Endothelial cell of umbilical vein (primary cell): ENCODE results near the gene ACBD3. TPM values are rescaled to one million over a fixed set of nuclear protein-coding genes. Genes with fewer than 3 reads are reported as not detected.
A peak's percentile ranks its signal among the peaks of the same experiment; 100 is the strongest.

Experiments
- BruUV-seq: library from RNA; stranded (reverse); fragments of 400-500 nt; replicated peaks from 2 replicates; lab custom pipeline; 2021; lab: Mats Ljungman, UMichigan
- CTCF ChIA-PET: fragments of 300-600, 350-600 bp; sonication (Branson Sonifier 250); formaldehyde crosslinking; loops from one replicate; lab custom pipeline; 2021; ENCODE audit warnings: antibody characterized with exemption, inconsistent platforms; lab: Charles Lee
- POLR2A ChIA-PET: fragments of 300-600, 350-600 bp; sonication (Branson Sonifier 250); formaldehyde crosslinking; loops from one replicate; lab custom pipeline; 2021; ENCODE audit warnings: antibody characterized with exemption, inconsistent platforms; lab: Charles Lee
- DNase-seq: peaks from one replicate; pipeline ENCODE4 v3.0.0-alpha.2; 2011; ENCODE audit warnings: low read depth, low spot score
- FAIRE-seq: peaks from 2 replicates; lab custom pipeline; 2011; peaks lifted over from hg19 to GRCh38; lab: Jason Lieb, UNC
- H2AFZ ChIP-seq: 2 replicates; pipeline ENCODE4 v1.6.0; 2012; ENCODE audit warnings: low read depth, low read length, control low read depth, inconsistent platforms
- H3K27ac ChIP-seq: 2 replicates; pipeline ENCODE4 v1.5.1; 2011; ENCODE audit warnings: low read depth, mild to moderate bottlenecking, control low read depth, low read length, moderate library complexity; ENCODE audit not compliant: insufficient read depth
- H3K27me3 ChIP-seq, 2 experiments: 2 replicates each; pipeline versions ENCODE4 v1.6.0 to v1.6.1; 2011; ENCODE audit warnings: low read length in 2 of 2, mixed read lengths in 1 of 2; ENCODE audit not compliant: control insufficient read depth in 2 of 2, insufficient read depth in 2 of 2
- H3K36me3 ChIP-seq, 2 experiments: 2 replicates in 1 of 2; 3 replicates in 1 of 2; pipeline ENCODE4 v1.5.1; 2011; ENCODE audit warnings: low read length in 2 of 2, mild to moderate bottlenecking in 1 of 2, moderate library complexity in 1 of 2; ENCODE audit not compliant: control insufficient read depth in 2 of 2, insufficient read depth in 2 of 2; ENCODE audit errors: extremely low read depth in 1 of 2
- H3K4me1 ChIP-seq: 3 replicates; pipeline ENCODE4 v1.5.1; 2011; ENCODE audit warnings: mild to moderate bottlenecking, low read length; ENCODE audit not compliant: control insufficient read depth, insufficient read depth; ENCODE audit errors: extremely low read depth
- H3K4me2 ChIP-seq: 2 replicates; pipeline ENCODE4 v1.6.1; 2011; ENCODE audit warnings: low read length, control low read depth, mixed read lengths; ENCODE audit not compliant: insufficient read depth
- H3K4me3 ChIP-seq, 3 experiments: fragments of 200-600 bp in 1 of 3; sonication (generic), shearing (Covaris generic) in 1 of 3; replicated peaks in 1 of 3; 2 replicates each; pipeline ENCODE4 v1.5.1; 2011 to 2016; ENCODE audit warnings: control low read depth in 3 of 3, low read length in 3 of 3, mild to moderate bottlenecking in 2 of 3, inconsistent platforms in 1 of 3, low read depth in 1 of 3, moderate library complexity in 1 of 3; ENCODE audit not compliant: insufficient read depth in 1 of 3
- H3K79me2 ChIP-seq: 2 replicates; pipeline ENCODE4 v1.6.0; 2012; ENCODE audit warnings: low read length, inconsistent platforms; ENCODE audit not compliant: control insufficient read depth, insufficient read depth
- H3K9ac ChIP-seq: replicated peaks from 2 replicates; pipeline ENCODE3; 2011; ENCODE audit warnings: low read length, control low read depth; ENCODE audit not compliant: insufficient read depth; ENCODE audit errors: extremely low read depth
- H3K9me1 ChIP-seq: replicated peaks from 3 replicates; pipeline ENCODE4 v1.6.0; 2011; ENCODE audit warnings: mild to moderate bottlenecking, low read length; ENCODE audit not compliant: control insufficient read depth, insufficient read depth; ENCODE audit errors: extremely low read depth
- H3K9me3 ChIP-seq: replicated peaks from 2 replicates; pipeline ENCODE4 v1.5.1; 2012; ENCODE audit warnings: low read length, inconsistent platforms; ENCODE audit not compliant: control insufficient read depth, insufficient read depth
- H4K20me1 ChIP-seq: replicated peaks from 2 replicates; pipeline ENCODE3; 2011; ENCODE audit warnings: mild to moderate bottlenecking, low read length; ENCODE audit not compliant: control insufficient read depth, insufficient read depth; ENCODE audit errors: extremely low read depth
- CTCF ChIP-seq, 2 donors: IDR thresholded peaks; 1 replicate in 1 of 2; 2 replicates in 1 of 2; pipeline ENCODE4 v1.5.1; 2011; ENCODE audit warnings: low read length in 2 of 2, mild to moderate bottlenecking in 2 of 2, moderate library complexity in 2 of 2, control low read depth in 1 of 2, inconsistent platforms in 1 of 2, low read depth in 1 of 2; ENCODE audit not compliant: insufficient read depth in 1 of 2; ENCODE audit errors: extremely low read depth in 1 of 2
- EZH2 ChIP-seq: IDR thresholded peaks from 2 replicates; pipeline ENCODE4 v1.6.1; 2012; ENCODE audit warnings: borderline replicate concordance, low read depth, mild to moderate bottlenecking, moderate library complexity, low read length, inconsistent platforms; ENCODE audit not compliant: severe bottlenecking
- GATA2 ChIP-seq: IDR thresholded peaks from 2 replicates; pipeline ENCODE4 v1.7.0; 2011; ENCODE audit warnings: low read depth, mild to moderate bottlenecking, moderate library complexity, mixed read lengths, low read length; ENCODE audit not compliant: insufficient read length, insufficient read depth
- JUN ChIP-seq: IDR thresholded peaks from 2 replicates; pipeline ENCODE4 v1.6.1; 2011; ENCODE audit warnings: borderline replicate concordance, low read depth; ENCODE audit not compliant: insufficient read length, insufficient read depth
- MAX ChIP-seq: IDR thresholded peaks from 2 replicates; pipeline ENCODE4 v1.6.1; 2011; ENCODE audit not compliant: insufficient read depth, insufficient read length
- MYC ChIP-seq: IDR thresholded peaks from one replicate; pipeline ENCODE4 v1.6.1; 2011; ENCODE audit warnings: mild to moderate bottlenecking, low read depth, low read length
- POLR2A ChIP-seq: IDR thresholded peaks from 2 replicates; pipeline ENCODE4 v1.6.1; 2012; ENCODE audit warnings: low read depth, mild to moderate bottlenecking, control low read depth, low read length
- POLR2AphosphoS5 ChIP-seq: IDR thresholded peaks from 2 replicates; pipeline ENCODE4 v1.6.1; 2012; ENCODE audit warnings: low read depth, mild to moderate bottlenecking, control low read depth, low read length, moderate library complexity; ENCODE audit not compliant: insufficient read depth
- dilution Hi-C: fragments of 300-500 bp; cut with MboI; formaldehyde crosslinking; loops from one replicate; pipeline ENCODE4 v1.15.0; 2019; ENCODE audit warnings: low sequenced_read_pairs; ENCODE audit not compliant: extremely low pct_ligation_motif_present
- intact Hi-C: fragments of 100-400 bp; cut with micrococcal nuclease; formaldehyde crosslinking; loops from one replicate; pipeline ENCODE4 v1.10.0; 2022
- polyA plus RNA-seq, 4 experiments: library from polyadenylated mRNA; depleted of rRNA in 3 of 4; stranded (reverse) in 3 of 4; unstranded in 1 of 4; fragments of >200 nt; gene quantifications; 2 replicates each; pipeline versions ENCODE4 v1.2.1 to v1.2.3, GENCODE V29; 2011 to 2012; ENCODE audit warnings: missing spikeins in 1 of 4
- total RNA-seq: library from RNA; stranded (reverse); gene quantifications from 2 replicates; pipeline ENCODE4 v1.2.3, GENCODE V29; 2021

Gene ACBD3
- total and polyA plus RNA-seq, 2 donors (not counting 3 experiments of a cell fraction or from before 2014, with no cell fraction given), result 12.3 to 36.4 TPM

- peak; percentile 76 for FAIRE-seq
- DNase-seq, result peak; percentile 72
- BruUV-seq, result no TSS peak
- peak overlapping the region; percentile 68 for H3K9ac ChIP-seq
- POLR2A ChIA-PET, result interaction anchor here (0.6 to 1.9 kb wide), 3 partner anchors 47 to 670 kb away, joined by 3 to 6 read pairs (median 4); partner anchors contain the start of gene H3-3A
- H3K4me2 ChIP-seq, result peak overlapping the region; percentile 81
- H3K4me1 ChIP-seq, result peaks cover 13% of the 10 kb centered on the region
- H3K9me3 ChIP-seq, result no peaks in the 10 kb centered on the region
- no peaks in the 10 kb centered on the region for H3K36me3 ChIP-seq
- peak overlapping the region; percentile 60 to 68 (median 63) for H3K4me3 ChIP-seq
- H3K27me3 ChIP-seq, result no peaks in the 10 kb centered on the region
- TF ChIP-seq POLR2A, result no peak
- no peak for TF ChIP-seq MAX
- TF ChIP-seq CTCF (IDR thresholded peaks at IDR 0.05; ENCODE audit: extremely low read depth in 1 of 2, insufficient read depth in 1 of 2, low read depth in 1 of 2, low read length in 2 of 2), result no peak
- TF ChIP-seq POLR2AphosphoS5, result peak; percentile 58
- no peak for TF ChIP-seq JUN
- no peak for TF ChIP-seq EZH2
- TF ChIP-seq GATA2, result no peak
- no peak for TF ChIP-seq MYC
- CTCF ChIA-PET, result interaction anchor here (0.7 to 6.4 kb wide), 10 partner anchors 10 to 47 kb away, joined by 3 to 55 read pairs (median 6); partner anchors contain the start of gene H3-3A
- intact Hi-C loops, result loop anchor here (1.0 kb wide), 3 partner anchors 10 to 48 kb away; partner anchors contain the start of gene H3-3A
- no peaks in the 10 kb centered on the region for H3K79me2 ChIP-seq
- H3K27ac ChIP-seq, result peak overlapping the region; percentile 61
- dilution Hi-C loops, result no loop called here
- no peaks in the 10 kb centered on the region for H3K9me1 ChIP-seq
- H4K20me1 ChIP-seq, result no peaks in the 10 kb centered on the region
- H2AFZ ChIP-seq, result peak overlapping the region; percentile 98
These were observed 76.7 kb downstream of the ACBD3 start for GRCh38 chr1:226109829-226110248.
